ENCODE results near the gene PTPRN2. TPM values are rescaled to one million over a fixed set of nuclear protein-coding genes. Genes with fewer than 3 reads are reported as not detected.

PTPRN2 gene
- total RNA-seq, 1 donor from 2014 or later: 2.4 TPM

DNA sequence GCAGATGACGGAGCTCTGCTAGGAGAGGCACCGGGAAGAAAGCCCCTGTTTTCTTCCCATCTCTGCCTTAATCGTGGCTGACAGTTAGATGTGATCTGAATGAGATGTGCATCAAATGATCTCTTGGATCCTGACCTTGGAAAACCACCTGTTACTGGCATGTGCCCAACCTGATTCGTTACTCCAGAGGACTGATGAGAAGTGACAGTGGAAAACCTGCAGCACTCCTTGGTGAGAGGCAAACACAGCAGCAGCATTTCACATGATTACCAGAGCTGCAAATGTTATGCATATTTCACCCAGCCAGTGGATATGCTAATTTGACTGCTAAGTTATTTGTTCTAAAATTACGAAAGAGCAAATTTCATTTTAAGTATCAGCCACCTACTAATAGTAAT lies 95.3 kb downstream of the PTPRN2 start:
- H3K36me3 ChIP-seq (ENCODE audit: control insufficient read depth, insufficient read depth, low read length): no peaks in the 10 kb centered on the region
- DNase-seq (ENCODE audit: low read depth): no peak
- H3K4me3 ChIP-seq (ENCODE audit: low read depth, low read length): no peak overlapping the region
- H3K27me3 ChIP-seq (ENCODE audit: control insufficient read depth, insufficient read depth, low read length): peaks cover 3% of the 10 kb centered on the region
- TF ChIP-seq, protein P1, sequence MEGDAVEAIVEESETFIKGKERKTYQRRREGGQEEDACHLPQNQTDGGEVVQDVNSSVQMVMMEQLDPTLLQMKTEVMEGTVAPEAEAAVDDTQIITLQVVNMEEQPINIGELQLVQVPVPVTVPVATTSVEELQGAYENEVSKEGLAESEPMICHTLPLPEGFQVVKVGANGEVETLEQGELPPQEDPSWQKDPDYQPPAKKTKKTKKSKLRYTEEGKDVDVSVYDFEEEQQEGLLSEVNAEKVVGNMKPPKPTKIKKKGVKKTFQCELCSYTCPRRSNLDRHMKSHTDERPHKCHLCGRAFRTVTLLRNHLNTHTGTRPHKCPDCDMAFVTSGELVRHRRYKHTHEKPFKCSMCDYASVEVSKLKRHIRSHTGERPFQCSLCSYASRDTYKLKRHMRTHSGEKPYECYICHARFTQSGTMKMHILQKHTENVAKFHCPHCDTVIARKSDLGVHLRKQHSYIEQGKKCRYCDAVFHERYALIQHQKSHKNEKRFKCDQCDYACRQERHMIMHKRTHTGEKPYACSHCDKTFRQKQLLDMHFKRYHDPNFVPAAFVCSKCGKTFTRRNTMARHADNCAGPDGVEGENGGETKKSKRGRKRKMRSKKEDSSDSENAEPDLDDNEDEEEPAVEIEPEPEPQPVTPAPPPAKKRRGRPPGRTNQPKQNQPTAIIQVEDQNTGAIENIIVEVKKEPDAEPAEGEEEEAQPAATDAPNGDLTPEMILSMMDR (IDR thresholded peaks at IDR 0.05; ENCODE audit: insufficient read depth, low read length, poor library complexity, severe bottlenecking): no peak

DNA sequence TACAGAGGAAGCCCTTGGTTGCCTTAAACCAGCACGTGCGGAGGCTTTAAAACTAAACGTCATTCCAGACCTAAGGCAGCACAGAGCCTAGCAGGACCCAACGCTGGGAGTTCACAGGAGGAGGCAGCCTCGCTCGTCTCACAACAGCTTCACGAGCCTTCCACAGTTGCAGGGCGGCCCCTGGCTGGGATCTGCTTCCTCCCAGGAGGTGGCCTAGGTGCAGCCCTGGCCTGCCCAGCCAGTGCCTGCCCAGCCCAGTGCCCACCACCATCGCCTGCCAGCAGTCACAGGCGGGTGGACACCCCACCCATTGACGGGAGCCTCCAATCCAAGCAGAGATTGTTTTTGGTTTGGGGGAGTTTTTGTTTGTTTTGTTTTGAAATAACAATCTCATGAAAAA lies 96.5 kb downstream of the PTPRN2 start:
- H3K36me3 ChIP-seq (ENCODE audit: control insufficient read depth, insufficient read depth, low read length): no peaks in the 10 kb centered on the region
- no peak overlapping the region for H3K4me3 ChIP-seq (ENCODE audit: low read depth, low read length)
- peaks cover 3% of the 10 kb centered on the region for H3K27me3 ChIP-seq (ENCODE audit: control insufficient read depth, insufficient read depth, low read length)
- TF ChIP-seq, protein P1 (IDR thresholded peaks at IDR 0.05; ENCODE audit: insufficient read depth, low read length, poor library complexity, severe bottlenecking): no peak
- DNase-seq (ENCODE audit: low read depth): no peak

DNA sequence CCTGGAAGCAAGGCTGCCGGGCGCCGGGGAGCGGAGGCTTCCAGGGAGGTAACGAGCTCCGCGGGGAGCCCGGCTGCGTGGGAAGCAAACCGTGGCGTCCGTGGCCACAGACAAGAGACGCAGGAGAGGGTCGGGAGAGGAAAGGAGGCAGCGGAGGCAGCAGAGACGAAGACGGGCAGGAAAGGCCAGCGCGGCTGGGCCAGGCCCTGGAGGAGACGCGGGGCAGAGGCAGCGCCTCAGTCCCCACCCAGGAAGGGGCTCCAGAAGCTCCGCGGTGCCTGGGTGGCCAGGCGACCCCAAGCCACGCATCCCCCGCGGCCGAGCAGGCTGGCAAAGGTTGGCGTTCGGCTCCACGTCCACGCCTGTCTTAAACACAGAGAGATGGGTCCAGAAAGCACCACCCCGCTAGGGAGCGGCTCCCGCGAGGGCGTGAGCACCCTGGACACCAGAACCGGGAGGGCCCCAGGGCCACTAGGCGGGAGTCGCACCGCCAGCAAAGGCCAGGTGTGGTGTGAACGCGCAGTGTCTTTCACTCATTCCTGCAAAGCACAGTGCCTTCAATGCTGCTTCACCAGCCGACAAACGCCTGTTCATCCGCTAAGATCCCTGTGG lies 97.3 kb downstream of the PTPRN2 start:
- no peak for DNase-seq (ENCODE audit: low read depth)
- Histone ChIP-seq H3K36me3 (ENCODE audit: control insufficient read depth, insufficient read depth, low read length) (no peaks in the 10 kb centered on the region), H3K4me3 (ENCODE audit: low read depth, low read length) (no peak overlapping the region), H3K27me3 (ENCODE audit: control insufficient read depth, insufficient read depth, low read length) (peaks cover 3% of the 10 kb centered on the region)
- TF ChIP-seq, protein P1 (IDR thresholded peaks at IDR 0.05; ENCODE audit: insufficient read depth, low read length, poor library complexity, severe bottlenecking): no peak

DNA sequence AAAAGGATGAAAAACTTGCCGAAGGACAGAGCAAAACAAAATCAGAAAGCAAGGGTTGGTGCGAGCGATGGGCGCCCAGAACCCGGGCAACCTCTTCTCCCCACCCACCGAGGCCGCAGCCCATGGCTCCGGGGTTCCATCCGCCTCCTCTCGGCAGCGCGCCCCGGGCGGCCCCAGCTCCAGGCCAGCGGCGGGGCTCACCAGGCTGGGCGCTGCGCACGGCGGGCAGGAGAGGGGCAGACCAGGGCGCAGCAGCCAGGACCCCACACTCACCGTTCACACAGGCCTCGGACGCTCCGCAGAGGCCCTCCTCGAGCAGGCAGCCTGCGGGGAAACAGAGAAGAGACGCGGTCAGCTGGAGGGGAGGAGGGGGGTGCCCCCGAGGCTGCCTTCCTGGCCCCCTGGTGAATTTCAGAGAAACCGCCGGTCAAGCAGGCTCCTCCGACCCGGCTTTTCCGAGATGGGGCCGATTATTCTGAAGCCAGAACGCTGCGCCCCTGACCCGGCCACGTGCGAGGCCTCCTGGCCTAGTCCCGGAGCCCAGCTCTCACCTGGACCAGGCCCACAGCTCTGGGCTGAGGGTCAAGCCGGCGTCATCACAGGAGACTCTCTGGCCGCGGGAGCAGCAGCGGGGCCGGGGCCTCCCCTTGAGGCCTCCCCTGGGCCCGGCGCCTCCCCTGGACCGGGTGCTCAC lies 98.0 kb downstream of the PTPRN2 start:
- TF ChIP-seq, protein P1 (IDR thresholded peaks at IDR 0.05; ENCODE audit: insufficient read depth, low read length, poor library complexity, severe bottlenecking): no peak
- Histone ChIP-seq H3K36me3 (ENCODE audit: control insufficient read depth, insufficient read depth, low read length) (no peaks in the 10 kb centered on the region), H3K27me3 (ENCODE audit: control insufficient read depth, insufficient read depth, low read length) (peaks cover 3% of the 10 kb centered on the region), H3K4me3 (ENCODE audit: low read depth, low read length) (no peak overlapping the region)
- DNase-seq (ENCODE audit: low read depth): no peak

DNA sequence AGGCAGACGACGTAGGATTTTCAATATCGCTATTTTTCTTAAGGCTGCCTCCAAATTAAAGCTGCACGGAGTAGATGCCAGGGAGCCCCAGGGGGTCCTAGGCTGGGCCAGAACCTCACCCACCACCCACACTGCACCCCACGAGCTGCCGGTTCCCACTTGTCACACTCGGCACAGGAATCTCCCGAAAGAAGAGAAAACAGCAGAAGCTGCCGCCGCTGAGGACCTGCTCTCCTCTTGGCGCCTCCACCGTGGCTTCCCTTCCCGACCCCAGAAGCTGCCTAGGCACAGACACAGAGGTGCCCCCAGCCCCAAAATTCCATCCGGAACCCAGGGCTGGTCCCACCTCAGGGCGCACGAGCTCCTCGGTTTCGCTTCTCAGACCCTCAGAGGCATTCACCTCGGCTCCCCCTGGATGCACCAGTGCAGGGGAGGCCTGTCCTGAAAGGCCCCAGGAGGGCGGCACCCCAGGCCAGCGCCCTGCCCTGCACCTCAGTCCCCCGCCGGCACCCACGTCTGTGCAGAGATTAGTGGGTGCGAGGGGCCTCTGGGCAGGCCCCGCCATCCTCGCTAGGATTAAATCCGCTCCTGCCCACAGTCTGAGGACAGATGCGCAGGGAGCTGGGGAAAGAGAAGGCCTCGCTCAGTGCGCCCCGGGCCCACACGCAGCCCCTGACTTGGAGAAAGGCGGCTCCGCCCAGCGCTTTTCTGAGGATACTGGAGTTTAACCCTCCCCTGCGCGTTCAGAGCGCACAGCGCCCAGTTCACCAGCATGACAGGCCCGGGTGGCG lies 99.2 kb downstream of the PTPRN2 start:
- Histone ChIP-seq H3K4me3 (ENCODE audit: low read depth, low read length) (no peak overlapping the region), H3K36me3 (ENCODE audit: control insufficient read depth, insufficient read depth, low read length) (no peaks in the 10 kb centered on the region), H3K27me3 (ENCODE audit: control insufficient read depth, insufficient read depth, low read length) (no peaks in the 10 kb centered on the region)
- DNase-seq (ENCODE audit: low read depth): no peak
- TF ChIP-seq, protein P1 (IDR thresholded peaks at IDR 0.05; ENCODE audit: insufficient read depth, low read length, poor library complexity, severe bottlenecking): no peak

Data from kidney epithelial cell (primary cell).